ENCODE data around the gene LYPD4.

LYPD4 gene

DNA sequence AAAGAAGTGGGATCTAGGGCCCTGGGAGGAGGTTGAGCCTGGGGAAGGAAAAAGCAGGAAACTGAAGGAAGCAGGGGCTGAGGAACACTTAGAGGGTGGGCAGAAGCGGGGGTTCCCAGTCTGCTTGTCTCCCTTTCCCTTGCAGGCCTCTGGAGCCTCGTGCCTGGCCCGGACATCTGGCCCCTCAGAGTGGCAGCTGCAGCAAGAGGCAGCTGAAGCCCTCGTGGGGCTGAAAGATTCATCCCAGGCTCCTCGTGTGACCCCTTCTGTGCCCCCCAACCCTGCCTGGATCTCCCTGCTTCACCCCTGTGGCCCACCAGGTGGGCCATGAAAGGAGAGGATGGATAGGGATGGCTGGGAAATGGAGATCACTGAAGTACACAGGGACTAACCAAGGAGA lies 5.9 kb upstream of the LYPD4 start:
- DNase-seq (ENCODE audit: low read depth in 2 of 2) = no peak

DNA sequence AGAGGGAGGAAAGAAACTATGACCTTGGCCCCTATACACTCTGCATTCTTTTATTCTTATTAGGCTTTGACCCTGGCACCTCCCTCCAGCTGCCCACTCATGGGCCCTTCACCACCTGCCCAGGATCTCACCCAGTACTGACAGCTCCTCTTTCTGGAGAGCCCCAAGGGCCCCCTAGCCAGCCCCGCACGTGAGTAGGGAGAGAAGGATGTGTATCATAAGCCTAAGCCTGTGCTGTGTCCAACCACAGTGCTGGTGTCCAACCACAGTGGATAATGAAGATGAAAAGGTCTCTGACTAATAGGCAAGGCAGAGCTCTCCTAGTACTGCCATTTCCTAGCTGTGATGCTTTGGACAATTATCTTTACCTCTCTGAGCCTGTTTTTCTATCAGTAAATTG lies 4.6 kb upstream of the LYPD4 start:
- DNase-seq (ENCODE audit: low read depth in 2 of 2) = no peak

DNA sequence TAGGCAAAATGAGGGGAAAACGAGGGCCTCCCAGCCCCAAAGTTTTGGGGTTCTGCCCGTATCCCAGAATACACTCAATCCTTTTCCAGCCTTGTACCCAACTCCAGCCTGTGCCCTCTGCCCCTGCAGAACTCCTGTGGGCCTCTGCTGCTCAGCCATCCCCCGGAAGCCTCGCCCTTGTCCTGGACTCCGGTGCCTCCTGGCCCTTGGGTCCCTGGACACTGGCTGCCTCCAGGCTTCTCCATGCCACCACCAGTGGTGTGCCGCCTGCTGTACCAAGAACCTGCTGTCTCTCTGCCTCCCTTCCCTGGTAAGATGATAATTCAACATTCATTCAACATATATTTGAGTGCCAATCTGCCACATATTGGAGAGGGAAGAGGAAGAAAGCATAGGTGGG lies 4.2 kb upstream of the LYPD4 start:
- no peak for DNase-seq (ENCODE audit: low read depth in 2 of 2)

DNA sequence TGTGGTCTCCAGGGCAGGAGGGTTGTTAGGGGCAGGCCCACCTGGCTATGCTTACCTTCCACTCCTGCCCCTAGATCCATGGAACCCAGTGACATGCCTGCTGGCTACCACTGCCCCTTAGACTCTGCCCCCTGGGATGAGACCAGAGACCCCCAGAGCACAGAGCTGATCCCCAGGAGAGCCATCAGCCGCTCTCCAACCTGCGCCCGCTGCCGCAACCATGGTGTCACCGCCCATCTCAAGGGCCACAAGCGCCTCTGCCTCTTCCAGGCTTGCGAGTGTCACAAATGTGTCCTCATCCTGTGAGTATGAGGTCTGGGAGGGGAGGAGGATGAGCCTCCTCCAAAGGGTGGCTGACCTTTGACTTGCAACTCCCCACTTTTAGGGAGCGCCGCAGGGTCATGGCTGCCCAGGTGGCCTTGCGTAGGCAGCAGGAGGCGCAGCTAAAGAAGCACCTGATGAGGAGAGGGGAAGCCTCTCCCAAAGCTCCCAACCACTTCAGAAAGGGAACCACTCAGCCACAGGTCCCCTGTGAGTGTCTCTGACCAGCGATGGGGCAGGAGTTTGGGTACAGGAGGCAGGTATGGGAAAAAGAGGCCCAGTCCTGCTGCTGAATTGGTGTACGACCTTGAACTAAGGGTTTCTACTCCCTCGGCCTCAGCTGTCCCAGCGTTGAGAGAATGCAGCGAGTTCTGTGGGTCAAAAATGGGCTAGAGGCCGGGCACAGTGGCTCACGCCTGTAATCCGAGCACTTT lies 3.0 kb upstream of the LYPD4 start:
- DNase-seq (ENCODE audit: low read depth in 2 of 2) = no peak

DNA sequence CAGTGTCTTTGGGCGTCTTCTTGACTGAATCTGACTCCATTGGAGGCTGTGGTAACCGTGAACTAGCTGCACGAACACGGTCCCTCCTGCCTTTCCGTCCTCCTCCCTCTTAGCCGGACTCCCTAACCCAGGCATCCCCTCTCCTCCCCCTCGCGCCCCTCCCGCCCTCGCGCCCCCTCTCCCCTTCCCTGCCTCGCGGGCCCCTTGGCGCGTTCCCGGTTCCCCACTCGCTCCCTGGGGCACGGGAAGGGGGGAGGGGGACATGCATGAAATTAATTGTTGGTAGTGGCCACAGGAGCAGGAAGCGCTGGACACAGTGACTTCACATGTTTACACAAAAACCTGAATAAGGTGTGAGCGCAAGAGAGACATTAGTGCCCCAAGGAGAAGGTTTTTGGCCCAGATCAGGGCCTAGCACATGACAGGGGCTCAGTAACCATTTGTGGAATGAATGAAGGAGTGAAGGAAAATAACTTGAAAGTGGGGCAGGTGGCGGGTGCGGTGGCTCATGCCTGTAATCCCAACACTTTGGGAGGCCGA lies 638 bp upstream of the LYPD4 start:
- no peak for DNase-seq (ENCODE audit: low read depth in 2 of 2)

DNA sequence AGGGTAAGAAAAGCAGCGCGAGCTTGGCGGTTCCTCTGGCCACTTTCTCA lies 343 bp upstream of the LYPD4 start, which contains the start of gene DMRTC2:
TSS of gene DMRTC2 (plus strand) at position 42 of the 50 bp plus-strand sequence. CDS start 2,387 bp downstream, outside the sequence.
- no peak for DNase-seq (ENCODE audit: low read depth in 2 of 2)

DNA sequence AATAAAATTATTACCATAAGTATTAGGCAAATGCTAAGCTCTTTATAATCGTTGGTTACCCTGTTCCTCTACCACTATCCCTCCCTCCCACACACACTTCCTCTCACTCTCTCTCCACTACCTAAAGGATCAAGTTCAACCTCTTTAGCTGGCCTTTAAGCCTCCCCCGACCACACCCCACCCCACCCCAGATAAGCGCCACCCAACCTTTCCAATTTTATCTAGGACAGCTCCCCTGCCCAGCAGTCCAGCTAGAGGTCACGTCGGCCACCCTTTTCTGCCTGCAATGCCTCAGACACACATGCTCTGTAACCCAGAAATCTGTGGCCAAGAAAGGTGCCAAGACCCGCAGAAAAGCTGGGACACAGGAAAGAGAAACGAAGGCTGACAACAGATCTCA lies 1.1 kb downstream of the LYPD4 start:
- DNase-seq (ENCODE audit: low read depth in 2 of 2) = no peak

DNA sequence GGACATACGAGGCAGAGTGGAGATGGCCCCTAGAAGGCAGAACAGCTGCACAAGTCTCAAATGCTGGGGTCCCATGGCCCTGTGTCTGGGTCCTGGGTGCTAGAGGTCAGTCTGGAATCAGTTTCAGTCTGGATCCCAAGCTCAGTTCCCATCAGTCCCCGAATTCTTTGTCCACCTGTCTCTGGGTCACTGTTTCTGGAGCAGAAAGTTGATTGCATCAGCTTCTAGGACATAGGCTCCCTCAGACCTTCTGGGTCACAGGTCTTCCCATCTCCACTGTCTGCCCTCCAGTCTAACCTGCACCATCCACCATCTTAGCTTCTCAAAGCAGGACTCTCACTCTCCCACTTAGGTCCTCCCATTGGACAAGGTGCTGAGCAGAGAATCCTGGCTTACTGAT lies 5.3 kb downstream of the LYPD4 start:
- no peak for DNase-seq (ENCODE audit: low read depth in 2 of 2)

DNA sequence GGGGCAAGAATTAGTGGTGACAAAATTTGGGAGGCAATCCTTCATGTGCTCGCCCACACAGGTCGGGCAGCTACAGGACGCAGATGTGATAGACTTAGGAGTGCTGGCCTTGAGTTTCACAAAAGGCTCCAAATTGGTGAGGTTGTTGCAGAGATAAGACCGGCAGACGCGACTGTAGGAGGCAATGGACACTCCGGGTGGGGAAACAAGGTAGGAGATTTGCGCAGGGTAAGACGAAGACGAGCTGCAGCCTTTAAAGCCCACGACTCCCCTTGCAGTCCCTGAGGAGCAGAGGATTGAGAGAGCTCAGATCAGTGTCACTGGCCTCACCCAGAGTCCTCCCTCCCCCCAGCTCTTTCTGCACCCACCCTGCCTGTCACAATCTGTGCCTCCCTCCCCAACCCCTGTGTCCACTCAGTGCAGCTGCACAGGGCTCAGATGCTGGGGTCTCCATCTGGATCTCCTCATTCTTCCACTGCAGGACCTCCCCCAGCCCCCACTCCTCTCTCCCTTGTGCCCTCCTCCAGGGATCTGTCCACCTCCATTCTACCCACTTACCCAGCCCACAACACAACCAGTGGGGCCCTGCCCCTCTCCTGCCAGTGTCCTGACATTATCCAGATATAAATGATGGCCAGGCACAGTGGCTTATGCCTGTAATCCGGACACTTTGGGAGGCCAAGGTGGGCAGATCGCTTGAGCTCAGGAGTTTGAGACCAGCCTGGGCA lies 6.3 kb downstream of the LYPD4 start:
- DNase-seq (ENCODE audit: low read depth in 2 of 2) = no peak

DNA sequence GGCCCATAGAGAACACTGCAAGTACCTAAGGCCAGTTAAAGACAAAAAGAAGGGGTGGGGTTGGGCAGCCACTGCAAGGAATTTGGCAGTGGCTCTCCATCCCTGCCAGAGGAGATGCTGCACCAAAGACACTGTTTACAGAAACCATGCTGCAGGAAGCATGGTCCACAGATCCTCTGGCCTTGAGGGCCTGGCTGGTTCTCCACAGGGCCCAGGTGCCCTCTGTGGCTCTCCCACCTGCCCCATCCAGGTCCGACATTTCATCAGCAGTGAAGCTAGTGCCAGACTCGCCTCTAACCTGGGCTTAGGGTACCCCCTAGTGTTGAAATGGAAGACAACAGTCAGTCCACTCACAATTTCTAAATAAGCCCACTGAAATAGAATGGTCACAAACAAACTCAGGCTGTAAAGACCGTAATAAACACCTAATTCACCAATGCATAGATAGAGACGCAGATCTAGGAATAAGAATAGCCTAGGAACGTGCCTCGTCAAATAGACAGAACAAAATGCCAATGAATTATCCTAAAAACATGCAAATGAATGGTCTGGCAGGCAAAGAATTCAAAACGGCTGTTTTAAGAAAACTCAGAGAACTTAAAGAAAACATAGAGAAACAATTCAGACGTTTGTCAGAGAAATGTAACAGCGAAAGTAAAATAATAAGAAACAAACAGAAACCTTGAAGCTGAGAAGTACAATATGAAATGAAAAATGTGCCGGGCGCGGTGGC lies 23.3 kb downstream of the LYPD4 start:
- DNase-seq (ENCODE audit: low read depth in 2 of 2) = peak in 1 of 2 donors; percentile 10

DNA sequence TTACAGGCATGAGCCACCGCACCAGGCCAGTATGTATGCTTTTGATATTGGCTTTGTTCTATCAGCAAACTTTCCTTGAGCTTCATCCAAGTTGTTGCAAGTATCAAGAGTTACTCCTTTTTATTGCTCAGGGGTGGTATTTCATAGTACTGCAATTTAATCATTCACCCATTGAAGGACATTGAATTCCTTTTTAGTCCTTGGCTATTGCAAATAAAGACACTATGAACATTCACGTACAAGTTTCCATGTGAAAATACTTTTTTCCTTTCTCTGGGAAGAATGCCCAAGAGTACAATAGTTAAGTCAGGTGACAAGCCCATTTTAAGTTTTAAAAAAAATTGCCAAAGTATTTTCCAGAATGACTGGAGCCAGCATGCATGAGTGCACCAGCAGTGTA lies 27.7 kb downstream of the LYPD4 start:
- DNase-seq (ENCODE audit: low read depth in 2 of 2) = no peak

DNA sequence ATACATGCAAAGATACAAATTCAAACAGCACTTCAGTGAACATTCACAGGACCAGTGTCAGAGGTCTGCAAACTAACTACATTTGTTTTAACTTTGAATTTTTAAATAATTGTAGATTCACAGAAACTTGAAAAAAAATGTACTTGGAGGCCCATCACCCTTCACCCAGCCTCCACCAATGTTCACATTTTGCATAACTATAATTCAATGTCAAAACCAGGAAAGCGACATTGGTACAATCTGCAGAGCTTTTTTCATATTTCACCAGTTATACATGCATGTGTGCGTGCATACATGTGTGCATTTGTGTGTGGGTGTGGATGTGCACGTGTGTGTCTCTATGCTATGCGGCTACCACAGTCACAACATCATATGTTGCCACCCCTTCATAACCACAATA lies 29.2 kb downstream of the LYPD4 start:
- no peak for DNase-seq (ENCODE audit: low read depth in 2 of 2)

DNA sequence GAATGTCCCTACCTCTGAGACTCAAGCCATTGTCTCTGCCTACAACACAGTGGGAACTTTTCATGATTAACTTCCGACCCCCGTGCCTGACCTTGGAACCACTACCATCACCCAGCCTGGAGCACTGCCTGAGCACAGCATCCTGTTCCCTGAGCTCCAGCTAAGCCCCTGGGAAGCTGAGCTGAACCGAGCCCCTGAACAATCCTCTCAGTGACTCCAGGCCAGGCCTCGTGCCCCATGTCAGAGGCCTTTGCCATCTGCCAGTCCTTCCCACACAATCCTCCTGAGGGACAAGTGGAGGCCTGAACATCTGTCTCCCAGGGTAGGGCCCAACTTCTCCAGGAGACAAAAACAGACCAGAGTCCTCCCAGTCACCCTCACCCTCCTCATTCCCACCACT lies 30.6 kb downstream of the LYPD4 start:
- DNase-seq (ENCODE audit: low read depth in 2 of 2) = no peak

DNA sequence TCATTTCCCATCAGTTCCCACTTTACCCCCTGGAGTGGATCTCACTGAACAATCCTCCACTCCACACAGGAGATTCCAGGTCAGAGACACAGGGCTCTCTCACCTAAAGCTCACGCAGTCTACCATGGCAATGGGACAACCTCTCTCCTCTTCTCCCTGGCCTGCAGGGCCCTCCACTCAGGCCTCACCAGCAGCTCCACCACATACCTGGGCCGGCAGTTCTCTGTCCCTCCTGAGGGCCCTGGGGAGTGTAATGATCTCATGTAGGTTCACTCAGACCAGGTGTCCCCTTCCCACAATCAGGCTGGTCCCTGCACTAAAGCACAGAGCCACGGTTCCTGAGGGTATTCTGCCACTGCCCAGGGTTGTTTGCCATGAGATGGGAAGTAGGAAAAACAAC lies 32.5 kb downstream of the LYPD4 start:
- DNase-seq (ENCODE audit: low read depth in 2 of 2) = no peak

DNA sequence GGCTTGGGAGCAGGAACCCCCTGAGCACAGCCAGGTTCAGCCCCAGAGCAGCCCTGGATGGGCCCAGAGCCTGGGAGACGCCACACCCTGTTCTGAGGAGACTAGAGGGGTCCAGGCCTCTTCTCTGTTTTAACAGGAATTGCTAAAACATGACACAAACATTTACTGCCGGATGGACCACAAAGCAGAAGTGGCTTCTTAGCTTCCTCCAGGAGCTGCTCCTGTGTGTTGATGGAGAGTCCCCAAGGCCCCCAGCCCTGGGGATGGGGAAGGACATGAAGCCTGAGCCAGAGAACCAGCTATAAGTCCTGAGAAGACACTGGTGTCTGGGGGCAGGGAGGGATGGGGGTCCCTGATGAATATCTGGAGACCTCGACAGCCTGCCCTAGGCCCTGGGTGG lies 33.4 kb downstream of the LYPD4 start:
- DNase-seq (ENCODE audit: low read depth in 2 of 2) = no peak

DNA sequence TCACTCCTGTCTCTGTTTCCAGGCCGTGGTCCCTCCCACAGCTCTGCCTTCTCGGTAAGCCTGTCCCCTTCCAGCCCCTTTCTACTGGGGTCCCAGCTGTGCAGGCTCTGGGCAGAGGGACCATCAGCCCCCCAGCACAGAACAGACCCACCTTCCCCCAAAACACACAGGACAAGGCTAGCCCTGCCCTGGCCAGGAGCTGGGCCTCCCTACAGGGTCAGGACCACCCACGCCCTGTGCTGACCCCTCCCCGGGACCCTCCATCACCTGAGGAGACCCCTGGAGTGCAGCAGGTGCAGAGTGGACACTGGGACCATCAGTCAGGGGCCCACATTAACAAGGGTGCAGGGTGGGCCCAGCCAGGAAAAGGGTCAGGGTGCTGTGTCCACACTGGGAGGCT lies 34.2 kb downstream of the LYPD4 start:
- DNase-seq (ENCODE audit: low read depth in 2 of 2) = no peak

DNA sequence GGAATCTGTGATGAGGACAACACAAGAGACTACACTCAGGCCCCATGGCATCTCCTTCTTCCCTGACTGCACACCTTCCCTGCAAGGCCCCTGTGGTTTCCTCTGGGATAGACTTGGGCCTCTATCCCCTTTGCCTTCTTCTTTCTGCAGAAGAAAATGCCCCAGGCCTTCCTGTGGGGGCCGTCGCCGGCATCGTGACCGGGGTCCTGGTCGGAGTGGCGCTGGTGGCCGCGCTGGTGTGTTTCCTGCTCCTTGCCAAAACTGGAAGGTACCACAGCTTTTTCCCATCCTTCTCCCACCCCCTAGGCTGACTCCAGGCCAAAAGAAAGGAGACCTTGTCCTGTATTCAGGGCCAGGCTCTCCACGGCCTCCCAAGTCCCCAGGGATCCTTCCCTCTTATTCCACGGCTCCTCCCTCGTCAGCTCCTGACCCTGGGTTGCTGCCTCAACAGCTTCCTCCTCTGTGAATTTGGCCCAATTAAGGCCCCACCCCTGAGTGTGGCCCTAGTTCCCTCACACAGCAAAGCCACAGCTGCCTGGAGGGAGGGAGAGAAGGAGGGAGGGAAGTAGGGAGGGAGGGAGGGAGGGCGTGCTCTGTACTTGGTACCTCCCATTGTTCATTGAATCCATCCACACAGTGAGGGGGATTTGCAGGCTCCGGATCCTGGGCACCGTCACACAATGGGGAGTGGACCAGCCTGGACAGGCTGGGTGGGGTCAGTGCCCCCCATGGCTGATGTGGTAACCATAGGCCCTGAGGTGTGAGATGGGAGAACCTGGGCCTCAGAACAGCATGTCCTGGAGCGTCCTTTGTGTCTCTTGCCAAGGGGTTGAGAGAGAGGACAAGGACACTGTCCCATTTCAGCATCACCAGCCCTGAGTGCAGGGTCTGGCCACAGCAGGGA lies 35.6 kb downstream of the LYPD4 start:
- DNase-seq (ENCODE audit: low read depth in 2 of 2) = no peak

DNA sequence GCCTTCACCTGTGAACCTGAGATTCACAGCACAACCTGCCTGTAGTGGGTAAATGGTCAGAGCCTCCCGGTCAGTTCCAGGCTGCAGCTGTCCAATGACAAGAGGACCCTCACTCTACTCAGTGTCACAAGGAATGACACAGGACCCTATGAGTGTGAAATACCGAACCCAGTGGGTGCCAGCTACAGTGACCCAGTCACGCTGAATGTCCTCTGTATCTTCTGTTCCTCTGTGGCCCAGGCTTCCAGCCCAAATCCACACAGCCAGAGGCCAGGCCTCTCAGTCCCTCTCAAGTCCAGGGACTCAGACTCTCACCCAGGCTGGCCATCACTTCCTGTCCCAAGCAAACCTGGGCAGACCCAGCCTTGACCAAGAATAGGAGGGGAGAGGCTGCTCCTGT lies 37.3 kb downstream of the LYPD4 start:
- DNase-seq (ENCODE audit: low read depth in 2 of 2) = no peak

DNA sequence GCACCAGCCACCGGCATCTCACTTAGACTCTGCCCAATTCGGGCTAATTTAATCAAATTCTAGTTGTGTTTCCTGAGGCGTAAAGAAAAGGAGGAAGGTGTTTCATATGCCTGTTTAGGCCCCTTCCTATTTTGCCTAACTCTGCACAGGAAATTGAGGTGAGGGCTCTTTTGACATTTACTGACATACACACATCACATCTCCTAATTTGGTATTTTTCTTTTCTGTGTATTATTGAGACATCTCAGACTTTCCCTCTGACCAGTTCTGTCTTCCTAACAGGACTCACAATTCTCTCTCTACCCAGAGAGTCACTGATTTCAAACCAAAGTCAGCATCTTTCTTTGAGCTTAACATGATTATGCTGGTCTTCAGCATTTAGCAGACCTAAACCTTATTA lies 40.1 kb downstream of the LYPD4 start:
- no peak for DNase-seq (ENCODE audit: low read depth in 2 of 2)

DNA sequence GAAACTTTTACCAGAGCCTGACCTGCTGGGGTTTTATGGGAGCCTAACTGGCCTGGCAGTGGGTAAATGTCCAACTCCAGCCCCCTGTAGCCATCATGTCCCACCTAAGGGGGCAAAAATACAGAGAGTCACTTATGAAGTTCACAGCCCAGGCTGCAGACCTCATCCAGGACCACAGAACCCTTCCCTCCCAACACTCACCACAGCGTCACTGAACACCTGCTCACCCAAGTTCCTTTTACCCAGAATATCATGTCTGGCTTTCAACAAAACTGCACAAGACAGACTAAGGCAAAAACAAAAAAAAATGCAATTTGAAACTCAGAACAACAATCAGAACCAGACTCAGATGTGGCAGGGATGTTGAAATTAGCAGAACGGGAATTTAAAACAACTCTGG lies 41.7 kb downstream of the LYPD4 start:
- DNase-seq (ENCODE audit: low read depth in 2 of 2) = no peak

DNA sequence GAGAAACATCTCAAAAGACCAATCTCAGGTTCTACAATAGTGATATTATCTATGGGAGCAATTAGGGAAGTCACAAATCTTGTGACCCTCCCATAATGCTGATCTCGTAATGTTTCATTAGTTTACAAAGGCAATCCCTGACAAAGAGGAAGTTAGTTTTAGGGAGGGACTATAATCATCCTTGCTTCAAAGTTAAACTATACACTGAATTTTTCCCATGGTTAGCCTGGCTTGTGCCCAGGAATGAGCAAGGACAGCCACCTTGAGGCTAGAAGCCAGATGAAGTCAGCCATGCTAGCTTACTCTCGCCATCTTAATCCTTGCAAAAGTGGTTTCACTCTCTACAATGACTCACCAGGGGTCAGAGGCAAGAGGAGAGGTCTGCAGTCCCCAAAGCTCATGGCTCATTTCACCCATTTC lies 42.7 kb downstream of the LYPD4 start:
- DNase-seq (ENCODE audit: low read depth in 2 of 2) = no peak

DNA sequence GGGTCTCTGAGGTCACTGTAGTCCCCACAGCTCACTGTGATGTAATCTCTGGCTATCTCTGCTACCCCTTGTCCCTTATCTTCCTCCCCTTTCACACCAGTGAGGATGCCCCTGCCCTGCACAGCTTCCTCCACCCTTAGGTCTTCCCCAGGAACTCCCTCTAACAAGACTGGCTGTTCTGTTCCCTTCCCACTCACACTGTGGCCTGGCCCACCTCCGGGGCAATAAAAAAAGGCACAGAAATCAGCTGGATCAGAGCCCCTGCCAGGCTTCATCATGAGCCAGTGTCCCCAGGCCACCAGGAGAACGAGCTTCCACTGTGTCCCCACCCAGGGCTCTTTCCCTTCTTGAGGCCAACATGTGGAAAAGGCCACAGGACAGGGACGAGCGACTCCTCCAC lies 43.5 kb downstream of the LYPD4 start:
- DNase-seq (ENCODE audit: low read depth in 2 of 2) = no peak
